Anterior cingulate cortex (tissue), 58 donors: ENCODE measurements around the gene COL8A1.
A peak's percentile ranks its signal among the peaks of the same experiment; 100 is the strongest.
"Not testable (repeated sequence)": the region's sequence is repeated elsewhere in the genome, so short reads cannot be mapped to it uniquely, and the experiment has no call there.

Source experiments
- DNase-seq, 58 donors: peaks; one replicate each; lab custom pipeline; 2025; lab: John Stamatoyannopoulos, UW

Gene COL8A1

GRCh38 chr3:99702953-99703943 is 64.9 kb downstream of the COL8A1 start:
- no peak for DNase-seq

GRCh38 chr3:99704417-99704816 is 66.0 kb downstream of the COL8A1 start:
- no peak for DNase-seq

- no peak for DNase-seq
Observed at GRCh38 chr3:99706410-99706809, 68.0 kb downstream of the COL8A1 start.

- no peak for DNase-seq
Observed at GRCh38 chr3:99708207-99708745, 69.9 kb downstream of the COL8A1 start.

GRCh38 chr3:99709686-99710085 is 71.3 kb downstream of the COL8A1 start:
- no peak for DNase-seq

- DNase-seq: no peak
Observed at GRCh38 chr3:99710094-99710493, 71.7 kb downstream of the COL8A1 start.

GRCh38 chr3:99711351-99711750 is 73.0 kb downstream of the COL8A1 start:
- no peak for DNase-seq

- DNase-seq: no peak
Observed at GRCh38 chr3:99712291-99712954, 74.0 kb downstream of the COL8A1 start.

GRCh38 chr3:99713440-99713839 is 75.0 kb downstream of the COL8A1 start:
- no peak for DNase-seq

- DNase-seq: no peak
Observed at GRCh38 chr3:99714146-99714545, 75.8 kb downstream of the COL8A1 start.

- DNase-seq: no peak
Observed at GRCh38 chr3:99714575-99714974, 76.2 kb downstream of the COL8A1 start.

GRCh38 chr3:99716463-99716995 is 78.1 kb downstream of the COL8A1 start:
- no peak for DNase-seq

GRCh38 chr3:99720985-99721632 is 82.7 kb downstream of the COL8A1 start:
- peak in 1 of 58 donors; percentile 1 for DNase-seq

- DNase-seq: no peak
Observed at GRCh38 chr3:99721633-99722007, 83.2 kb downstream of the COL8A1 start.

GRCh38 chr3:99724276-99724675 is 85.9 kb downstream of the COL8A1 start:
- DNase-seq: no peak

GRCh38 chr3:99730870-99731269 is 92.5 kb downstream of the COL8A1 start:
- DNase-seq: no peak

GRCh38 chr3:99731499-99731898 is 93.1 kb downstream of the COL8A1 start:
- no peak for DNase-seq

- not testable (repeated sequence) for DNase-seq
Observed at GRCh38 chr3:99740371-99740770, 102.0 kb downstream of the COL8A1 start.

- DNase-seq: no peak
Observed at GRCh38 chr3:99741588-99741987, 103.2 kb downstream of the COL8A1 start.

GRCh38 chr3:99747915-99748314 is 109.5 kb downstream of the COL8A1 start:
- DNase-seq: peak in 3 of 58 donors; percentile 1 to 5 (median 2)

GRCh38 chr3:99751649-99752048 is 113.3 kb downstream of the COL8A1 start:
- no peak for DNase-seq
